Fibroblast of skin of right quadriceps (primary cell): ENCODE results near the gene RBM39.

ENCODE experiments used
- DNase-seq: peaks from one replicate; pipeline ENCODE4 v3.0.0-alpha.2; 2013

Gene RBM39

GRCh38 chr20:35665949-35666288, 76.1 kb downstream of the RBM39 start:
- DNase-seq: no peak

GRCh38 chr20:35664466-35665206, 77.4 kb downstream of the RBM39 start, which contains the start of the genes CPNE1 and RBM12:
Gene CPNE1, minus strand, starts transcription at chr20:35664900. Its CDS starts 31,977 bp downstream, at chr20:35632923.
Gene RBM12, minus strand, starts transcription at chr20:35664900. Its CDS starts 9,578 bp downstream, at chr20:35655322.
- DNase-seq: peak; percentile 92

GRCh38 chr20:35663516-35664465, 78.3 kb downstream of the RBM39 start:
- peak; percentile 34 for DNase-seq

- DNase-seq: no peak
These were observed 79.5 kb downstream of the RBM39 start for GRCh38 chr20:35662551-35662950.

- DNase-seq: no peak
These were observed 80.2 kb downstream of the RBM39 start for GRCh38 chr20:35661908-35662307.

- DNase-seq: peak; percentile 10
These were observed 81.0 kb downstream of the RBM39 start for GRCh38 chr20:35661053-35661452.

GRCh38 chr20:35660122-35660937, 81.7 kb downstream of the RBM39 start:
- DNase-seq: no peak

GRCh38 chr20:35657271-35657670, 84.8 kb downstream of the RBM39 start:
- DNase-seq: no peak

GRCh38 chr20:35654415-35654814, 87.6 kb downstream of the RBM39 start:
- no peak for DNase-seq

GRCh38 chr20:35653893-35654292, 88.2 kb downstream of the RBM39 start:
- no peak for DNase-seq
